A673 (cell line): ENCODE results near the gene FBXW4.
"Not testable (repeated sequence)": the region's sequence is repeated elsewhere in the genome, so short reads cannot be mapped to it uniquely, and the experiment has no call there.

Experiments
- EZH2 ChIP-seq: fragments of 200-600 bp; sonication (generic); IDR thresholded peaks from 2 replicates; pipeline ENCODE4 v1.6.1; 2017; ENCODE audit warnings: borderline replicate concordance, low read depth, mild to moderate bottlenecking, mixed read lengths, antibody characterized with exemption, low read length; ENCODE audit not compliant: poor library complexity, severe bottlenecking
- TF ChIP-seq, protein P1 (sequence below): fragments of 300-800, 200-600 bp; sonication (generic); conservative IDR thresholded peaks from 2 replicates; pipeline ENCODE4 v1.5.1; 2017; ENCODE audit warnings: low read depth, mild to moderate bottlenecking, antibody characterized with exemption, low read length, moderate library complexity, mixed read lengths

GRCh38 chr10:101593331-101593730 lies 101.6 kb downstream of the FBXW4 start:
- TF ChIP-seq, protein P1, sequence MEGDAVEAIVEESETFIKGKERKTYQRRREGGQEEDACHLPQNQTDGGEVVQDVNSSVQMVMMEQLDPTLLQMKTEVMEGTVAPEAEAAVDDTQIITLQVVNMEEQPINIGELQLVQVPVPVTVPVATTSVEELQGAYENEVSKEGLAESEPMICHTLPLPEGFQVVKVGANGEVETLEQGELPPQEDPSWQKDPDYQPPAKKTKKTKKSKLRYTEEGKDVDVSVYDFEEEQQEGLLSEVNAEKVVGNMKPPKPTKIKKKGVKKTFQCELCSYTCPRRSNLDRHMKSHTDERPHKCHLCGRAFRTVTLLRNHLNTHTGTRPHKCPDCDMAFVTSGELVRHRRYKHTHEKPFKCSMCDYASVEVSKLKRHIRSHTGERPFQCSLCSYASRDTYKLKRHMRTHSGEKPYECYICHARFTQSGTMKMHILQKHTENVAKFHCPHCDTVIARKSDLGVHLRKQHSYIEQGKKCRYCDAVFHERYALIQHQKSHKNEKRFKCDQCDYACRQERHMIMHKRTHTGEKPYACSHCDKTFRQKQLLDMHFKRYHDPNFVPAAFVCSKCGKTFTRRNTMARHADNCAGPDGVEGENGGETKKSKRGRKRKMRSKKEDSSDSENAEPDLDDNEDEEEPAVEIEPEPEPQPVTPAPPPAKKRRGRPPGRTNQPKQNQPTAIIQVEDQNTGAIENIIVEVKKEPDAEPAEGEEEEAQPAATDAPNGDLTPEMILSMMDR = not testable (repeated sequence)
- TF ChIP-seq EZH2 = not testable (repeated sequence)
